A549 (cell line): Measurements from ENCODE around the gene GALNTL6. TPM values are rescaled to one million over a fixed set of nuclear protein-coding genes. Genes with fewer than 3 reads are reported as not detected.

ENCODE experiments used
- ATAC-seq, 2 experiments: fragments of 200-7000 bp in 1 of 2; fragments of >200 bp in 1 of 2; cut with Nextera tagmentation in 1 of 2; cut with Tn5 transposase in 1 of 2; 3 replicates each; pipeline versions ENCODE4 v1.8.0 to v1.9.1; 2018 to 2020; ENCODE audit warnings: mild to moderate bottlenecking in 1 of 2, moderate library complexity in 1 of 2
- CTCF ChIA-PET: fragments of 300-600 bp; sonication (Branson Sonifier 250); formaldehyde crosslinking; extraction: SDS; loops from one replicate; lab custom pipeline; 2021; ENCODE audit warnings: antibody characterized with exemption, inconsistent platforms; lab: Yijun Ruan, JAX
- POLR2A ChIA-PET: fragments of 350-600 bp; formaldehyde crosslinking; extraction: SDS; loops from one replicate; lab custom pipeline; 2021; ENCODE audit warnings: antibody characterized with exemption, inconsistent platforms; lab: Yijun Ruan, JAX
- DNase-seq, 2 experiments: peaks; one replicate each; pipeline versions ENCODE4 v3.0.0 to v3.0.0-alpha.2; 2011 to 2016; ENCODE audit warnings: low read depth in 1 of 2, low spot score in 1 of 2
- FAIRE-seq: peaks from 2 replicates; lab custom pipeline; 2011; peaks lifted over from hg19 to GRCh38; lab: Jason Lieb, UNC
- H3K27ac ChIP-seq, 2 experiments: fragments of >200 bp; sonication (Bioruptor Twin); formaldehyde crosslinking; 3 replicates each; pipeline ENCODE4 v1.5.1; 2016 to 2017
- H3K4me1 ChIP-seq: fragments of >200 bp; sonication (Bioruptor Twin); formaldehyde crosslinking; 3 replicates; pipeline ENCODE4 v1.6.1; 2016
- H3K4me2 ChIP-seq: fragments of >200 bp; sonication (Bioruptor Twin); formaldehyde crosslinking; 3 replicates; pipeline ENCODE4 v1.6.1; 2016
- H3K4me3 ChIP-seq: fragments of >200 bp; sonication (Bioruptor Twin); formaldehyde crosslinking; 3 replicates; pipeline ENCODE4 v1.5.1; 2016
- H3K9me3 ChIP-seq: fragments of >200 bp; sonication (Bioruptor Twin); formaldehyde crosslinking; 3 replicates; pipeline ENCODE4 v1.6.1; 2016
- ATOH8 ChIP-seq: fragments of 250-450 bp; sonication (Bioruptor Pico); IDR thresholded peaks from 2 replicates; pipeline ENCODE4 v1.5.0; 2020; ENCODE audit warnings: low read depth, mild to moderate bottlenecking, moderate library complexity
- BCL3 ChIP-seq: fragments of >200 bp; sonication (Bioruptor Twin); formaldehyde crosslinking; IDR thresholded peaks from 3 replicates; pipeline ENCODE4 v1.6.1; 2016
- BHLHE40 ChIP-seq: IDR thresholded peaks from 2 replicates; pipeline ENCODE4 v1.6.1; 2012; ENCODE audit warnings: low read depth, low read length, inconsistent platforms
- CBX2 ChIP-seq: fragments of 200-600 bp; sonication (generic); IDR thresholded peaks from 2 replicates; pipeline ENCODE4 v1.6.1; 2016; ENCODE audit warnings: low read depth, mild to moderate bottlenecking, borderline replicate concordance
- CBX8 ChIP-seq: fragments of 200-600 bp; sonication (generic); IDR thresholded peaks from 2 replicates; pipeline ENCODE4 v1.6.1; 2016
- CEBPB ChIP-seq, 2 experiments: fragments of >200 bp in 1 of 2; sonication (Bioruptor Twin) in 1 of 2; formaldehyde crosslinking in 1 of 2; IDR thresholded peaks; 2 replicates each; pipeline ENCODE4 v1.6.1; 2012 to 2016
- CHD2 ChIP-seq: fragments of 150-350 bp; IDR thresholded peaks from 2 replicates; pipeline ENCODE4 v1.6.1; 2014; ENCODE audit warnings: low read length; ENCODE audit not compliant: partially characterized antibody
- EHMT2 ChIP-seq: fragments of 200-600 bp; sonication (generic); IDR thresholded peaks from 2 replicates; pipeline ENCODE4 v1.6.1; 2016; ENCODE audit warnings: antibody characterized with exemption, low read depth, mild to moderate bottlenecking, moderate library complexity
- ELK1 ChIP-seq: fragments of 150-350 bp; IDR thresholded peaks from 2 replicates; pipeline ENCODE4 v1.6.1; 2014; ENCODE audit warnings: low read depth, mild to moderate bottlenecking, low read length
- EP300 ChIP-seq, 2 experiments: fragments of >200 bp; sonication (Bioruptor Twin); formaldehyde crosslinking; IDR thresholded peaks; 2 replicates in 1 of 2; 3 replicates in 1 of 2; pipeline ENCODE4 v1.6.1; 2016 to 2017
- FOXS1 ChIP-seq: fragments of 250-450 bp; sonication (Bioruptor Pico); IDR thresholded peaks from 2 replicates; pipeline ENCODE4 v1.5.0; 2020; ENCODE audit warnings: mild to moderate bottlenecking, moderate library complexity
- GATA3 ChIP-seq: IDR thresholded peaks from 2 replicates; pipeline ENCODE4 v1.6.1; 2012; ENCODE audit warnings: borderline replicate concordance
- HDAC2 ChIP-seq: fragments of 200-600 bp; sonication (generic); IDR thresholded peaks from 2 replicates; pipeline ENCODE4 v1.6.1; 2016
- HMGXB4 ChIP-seq: fragments of 250-450 bp; sonication (Bioruptor Pico); IDR thresholded peaks from 2 replicates; pipeline ENCODE4 v1.5.0; 2021; ENCODE audit warnings: mild to moderate bottlenecking, moderate library complexity, borderline replicate concordance
- HOXA7 ChIP-seq: fragments of 250-450 bp; sonication (Bioruptor Pico); IDR thresholded peaks from 2 replicates; pipeline ENCODE4 v1.5.0; 2020; ENCODE audit warnings: mild to moderate bottlenecking, moderate library complexity
- HOXB5 ChIP-seq: fragments of 250-450 bp; sonication (Bioruptor Pico); IDR thresholded peaks from 2 replicates; pipeline ENCODE4 v1.5.0; 2020; ENCODE audit warnings: mild to moderate bottlenecking, moderate library complexity
- JUN ChIP-seq, 2 experiments: fragments of >200 bp; sonication (Bioruptor Twin); formaldehyde crosslinking; IDR thresholded peaks; 2 replicates in 1 of 2; 3 replicates in 1 of 2; pipeline ENCODE4 v1.6.1; 2016 to 2017
- KDM1A ChIP-seq: fragments of 200-600 bp; sonication (generic); IDR thresholded peaks from 2 replicates; pipeline ENCODE4 v1.6.1; 2016; ENCODE audit warnings: low read depth, mild to moderate bottlenecking
- MAFK ChIP-seq: fragments of 450-650 bp; IDR thresholded peaks from 2 replicates; pipeline ENCODE4 v1.6.1; 2014; ENCODE audit not compliant: partially characterized antibody
- NFE2L2 ChIP-seq: fragments of 150-350 bp; conservative IDR thresholded peaks from 2 replicates; pipeline ENCODE4 v1.6.1; 2014; ENCODE audit warnings: low read length
- NPAS2 ChIP-seq: fragments of 250-450 bp; sonication (Bioruptor Pico); IDR thresholded peaks from 2 replicates; pipeline ENCODE4 v1.8.0; 2022; ENCODE audit warnings: mild to moderate bottlenecking, moderate library complexity, borderline replicate concordance
- RARB ChIP-seq: fragments of 250-450 bp; sonication (Bioruptor Pico); IDR thresholded peaks from 2 replicates; pipeline ENCODE4 v1.8.0; 2021; ENCODE audit warnings: mild to moderate bottlenecking, moderate library complexity
- REST ChIP-seq: fragments of 200-600 bp; sonication (generic); IDR thresholded peaks from 2 replicates; pipeline ENCODE4 v1.6.1; 2016; ENCODE audit warnings: antibody characterized with exemption, mild to moderate bottlenecking, moderate library complexity
- RNF2 ChIP-seq: fragments of 200-600 bp; sonication (generic); IDR thresholded peaks from 2 replicates; pipeline ENCODE4 v1.6.1; 2016; ENCODE audit warnings: low read depth, mild to moderate bottlenecking, antibody characterized with exemption, moderate library complexity, borderline replicate concordance
- ZC3H11A ChIP-seq: fragments of 450-650 bp; IDR thresholded peaks from 2 replicates; pipeline ENCODE4 v1.6.1; 2014; ENCODE audit warnings: antibody characterized with exemption, mild to moderate bottlenecking
- ZFP36 ChIP-seq: fragments of 450-650 bp; IDR thresholded peaks from 2 replicates; pipeline ENCODE4 v1.6.1; 2014; ENCODE audit warnings: borderline replicate concordance; ENCODE audit not compliant: partially characterized antibody
- ZNF302 ChIP-seq: fragments of 250-450 bp; sonication (Bioruptor Pico); IDR thresholded peaks from 2 replicates; pipeline ENCODE4 v1.9.0; 2021; ENCODE audit warnings: inconsistent platforms, mild to moderate bottlenecking, moderate library complexity
- WGBS: methylation state at CpG from one replicate; pipeline ENCODE4 v1.1.6; 2017; ENCODE audit errors: missing lambda C conversion rate; 5-methylcytosine and 5-hydroxymethylcytosine counted together
- polyA plus RNA-seq, 4 experiments: library from polyadenylated mRNA; depleted of rRNA in 3 of 4; stranded (reverse); fragments of >200 nt; fragmentation: RNase III in 1 of 4; extraction: RNeasy Plus Mini Kit Qiagen cat#74134 plus additional on column Dnase treatment in 1 of 4; gene quantifications; 2 replicates in 3 of 4; 3 replicates in 1 of 4; pipeline ENCODE4 v1.2.3, GENCODE V29; 2011 to 2017
- TF ChIP-seq, protein P1 (sequence below): fragments of 450-650 bp; IDR thresholded peaks from 2 replicates; pipeline ENCODE4 v1.6.1; 2014; ENCODE audit warnings: antibody characterized with exemption
- TF ChIP-seq, protein P2 (sequence below): IDR thresholded peaks from 2 replicates; pipeline ENCODE4 v1.6.1; 2012

GALNTL6 gene
- polyA plus RNA-seq, 2 of the 4 experiments (the other 2 are of a cell fraction): 0.06 to 0.49 TPM

DNA sequence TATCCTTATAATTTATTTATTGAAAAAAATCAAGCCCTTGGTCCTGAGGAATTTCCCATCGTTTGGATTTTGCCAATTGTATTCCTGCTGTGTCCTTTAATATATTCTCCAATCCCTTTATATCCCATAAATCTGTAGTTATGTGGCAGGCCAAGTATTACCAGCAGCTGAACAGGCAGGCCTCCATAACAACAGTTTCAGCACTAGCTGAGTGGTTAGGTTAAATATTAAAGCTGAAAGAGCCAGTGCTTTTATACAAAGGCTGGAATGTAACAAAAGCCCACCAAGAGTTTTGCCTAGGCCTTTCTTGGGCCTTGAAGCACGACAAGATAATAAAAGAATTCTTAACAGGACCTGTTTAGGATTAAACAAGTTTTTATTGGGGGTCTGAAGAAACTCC lies 988.8 kb downstream of the GALNTL6 start:
- H3K27ac ChIP-seq: no peak overlapping the region
- TF ChIP-seq HOXA7 (CRISPR knock-in tag) (no peak), NPAS2 (CRISPR knock-in tag) (no peak), CHD2 (no peak), HMGXB4 (CRISPR knock-in tag) (no peak), CBX8 (no peak), RARB (CRISPR knock-in tag) (no peak), HDAC2 (no peak), EHMT2 (no peak), BCL3 (no peak), FOXS1 (no peak), KDM1A (no peak), CEBPB (IDR thresholded peaks at IDR 0.05) (no peak), RNF2 (no peak), BHLHE40 (no peak), CBX2 (no peak)
- TF ChIP-seq, all 56 proteins: peak for 0
- Histone ChIP-seq H3K4me1 (no peaks in the 10 kb centered on the region), H3K4me2 (no peak overlapping the region), H3K9me3 (no peaks in the 10 kb centered on the region), H3K4me3 (no peak overlapping the region)
- WGBS: 42% methylated on average over 2 of the region's 2 CpGs
- ChIA-PET POLR2A (no interaction called here), CTCF (no interaction called here)
- no peak for ATAC-seq
- DNase-seq: no peak
- FAIRE-seq: no peak

GRCh38 chr4:172806841-172807240 lies 993.6 kb downstream of the GALNTL6 start:
- Histone ChIP-seq H3K4me1 (peaks cover 3% of the 10 kb centered on the region; the same call in 1 of the 3 replicates), H3K4me3 (no peak overlapping the region), H3K27ac (no peak overlapping the region), H3K9me3 (no peaks in the 10 kb centered on the region), H3K4me2 (no peak overlapping the region)
- POLR2A ChIA-PET: no interaction called here
- DNase-seq (no peak), ATAC-seq (no peak), FAIRE-seq (no peak)
- CTCF ChIA-PET: no interaction called here
- 84% methylated on average over 4 of the region's 4 CpGs for WGBS
- TF ChIP-seq CBX8 (no peak), ATOH8 (no peak), REST (no peak), ELK1 (no peak), ZC3H11A (no peak), HOXB5 (CRISPR knock-in tag) (no peak), EP300 (IDR thresholded peaks at IDR 0.05) (no peak), GATA3 (no peak), ZNF302 (CRISPR knock-in tag) (no peak), NFE2L2 (no peak), JUN (IDR thresholded peaks at IDR 0.05) (no peak), MAFK (no peak), ZFP36 (no peak), BHLHE40 (no peak)
- TF ChIP-seq, protein P1, sequence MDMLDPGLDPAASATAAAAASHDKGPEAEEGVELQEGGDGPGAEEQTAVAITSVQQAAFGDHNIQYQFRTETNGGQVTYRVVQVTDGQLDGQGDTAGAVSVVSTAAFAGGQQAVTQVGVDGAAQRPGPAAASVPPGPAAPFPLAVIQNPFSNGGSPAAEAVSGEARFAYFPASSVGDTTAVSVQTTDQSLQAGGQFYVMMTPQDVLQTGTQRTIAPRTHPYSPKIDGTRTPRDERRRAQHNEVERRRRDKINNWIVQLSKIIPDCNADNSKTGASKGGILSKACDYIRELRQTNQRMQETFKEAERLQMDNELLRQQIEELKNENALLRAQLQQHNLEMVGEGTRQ: no peak
- TF ChIP-seq, protein P2, sequence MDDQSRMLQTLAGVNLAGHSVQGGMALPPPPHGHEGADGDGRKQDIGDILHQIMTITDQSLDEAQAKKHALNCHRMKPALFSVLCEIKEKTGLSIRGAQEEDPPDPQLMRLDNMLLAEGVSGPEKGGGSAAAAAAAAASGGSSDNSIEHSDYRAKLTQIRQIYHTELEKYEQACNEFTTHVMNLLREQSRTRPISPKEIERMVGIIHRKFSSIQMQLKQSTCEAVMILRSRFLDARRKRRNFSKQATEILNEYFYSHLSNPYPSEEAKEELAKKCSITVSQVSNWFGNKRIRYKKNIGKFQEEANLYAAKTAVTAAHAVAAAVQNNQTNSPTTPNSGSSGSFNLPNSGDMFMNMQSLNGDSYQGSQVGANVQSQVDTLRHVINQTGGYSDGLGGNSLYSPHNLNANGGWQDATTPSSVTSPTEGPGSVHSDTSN: no peak
